ENCODE measurements around the gene RHBDL3. TPM values are rescaled to one million over a fixed set of nuclear protein-coding genes. Genes with fewer than 3 reads are reported as not detected.

The RHBDL3 gene
- total and polyA plus RNA-seq, 4 donors = 0.02 to 0.17 (median 0.05) TPM; not detected in 1

- TF ChIP-seq, protein P1, sequence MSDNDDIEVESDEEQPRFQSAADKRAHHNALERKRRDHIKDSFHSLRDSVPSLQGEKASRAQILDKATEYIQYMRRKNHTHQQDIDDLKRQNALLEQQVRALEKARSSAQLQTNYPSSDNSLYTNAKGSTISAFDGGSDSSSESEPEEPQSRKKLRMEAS (IDR thresholded peaks at IDR 0.05) = no peak
- TF ChIP-seq, protein P2, sequence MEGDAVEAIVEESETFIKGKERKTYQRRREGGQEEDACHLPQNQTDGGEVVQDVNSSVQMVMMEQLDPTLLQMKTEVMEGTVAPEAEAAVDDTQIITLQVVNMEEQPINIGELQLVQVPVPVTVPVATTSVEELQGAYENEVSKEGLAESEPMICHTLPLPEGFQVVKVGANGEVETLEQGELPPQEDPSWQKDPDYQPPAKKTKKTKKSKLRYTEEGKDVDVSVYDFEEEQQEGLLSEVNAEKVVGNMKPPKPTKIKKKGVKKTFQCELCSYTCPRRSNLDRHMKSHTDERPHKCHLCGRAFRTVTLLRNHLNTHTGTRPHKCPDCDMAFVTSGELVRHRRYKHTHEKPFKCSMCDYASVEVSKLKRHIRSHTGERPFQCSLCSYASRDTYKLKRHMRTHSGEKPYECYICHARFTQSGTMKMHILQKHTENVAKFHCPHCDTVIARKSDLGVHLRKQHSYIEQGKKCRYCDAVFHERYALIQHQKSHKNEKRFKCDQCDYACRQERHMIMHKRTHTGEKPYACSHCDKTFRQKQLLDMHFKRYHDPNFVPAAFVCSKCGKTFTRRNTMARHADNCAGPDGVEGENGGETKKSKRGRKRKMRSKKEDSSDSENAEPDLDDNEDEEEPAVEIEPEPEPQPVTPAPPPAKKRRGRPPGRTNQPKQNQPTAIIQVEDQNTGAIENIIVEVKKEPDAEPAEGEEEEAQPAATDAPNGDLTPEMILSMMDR (IDR thresholded peaks at IDR 0.05; ENCODE audit: low read depth, low read length, missing input control) = peak; percentile 99
- peak; percentile 91 to 97 for TF ChIP-seq RAD21 (IDR thresholded peaks at IDR 0.05)
- Histone ChIP-seq H3K4me1 (ENCODE audit: control insufficient read depth in 4 of 4, insufficient read depth in 4 of 4, low read length in 3 of 4) (no peaks in the 10 kb centered on the region), H3K9ac (ENCODE audit: low read depth in 1 of 2, low read length in 2 of 2) (no peak overlapping the region), H3K27ac (ENCODE audit: low read depth in 1 of 2, low read length in 2 of 2) (no peak overlapping the region), H3K27me3 (ENCODE audit: control insufficient read depth in 4 of 4, insufficient read depth in 4 of 4, low read length in 3 of 4) (no peaks in the 10 kb centered on the region), H3K9me3 (ENCODE audit: control insufficient read depth in 4 of 4, low read length in 3 of 4) (no peaks in the 10 kb centered on the region), H3K36me3 (ENCODE audit: control insufficient read depth in 4 of 4, insufficient read depth in 3 of 4, low read depth in 1 of 4, low read length in 3 of 4) (no peaks in the 10 kb centered on the region), H3K4me3 (ENCODE audit: low read depth in 1 of 3, low read length in 3 of 3) (no peak overlapping the region)
- DNase-seq (ENCODE audit: low spot score) = peak; percentile 83
- 66% methylated on average over 12 of the region's 12 CpGs for WGBS
These were observed 12.5 kb upstream of the RHBDL3 start for GRCh38 chr17:32253117-32253611.

DNA sequence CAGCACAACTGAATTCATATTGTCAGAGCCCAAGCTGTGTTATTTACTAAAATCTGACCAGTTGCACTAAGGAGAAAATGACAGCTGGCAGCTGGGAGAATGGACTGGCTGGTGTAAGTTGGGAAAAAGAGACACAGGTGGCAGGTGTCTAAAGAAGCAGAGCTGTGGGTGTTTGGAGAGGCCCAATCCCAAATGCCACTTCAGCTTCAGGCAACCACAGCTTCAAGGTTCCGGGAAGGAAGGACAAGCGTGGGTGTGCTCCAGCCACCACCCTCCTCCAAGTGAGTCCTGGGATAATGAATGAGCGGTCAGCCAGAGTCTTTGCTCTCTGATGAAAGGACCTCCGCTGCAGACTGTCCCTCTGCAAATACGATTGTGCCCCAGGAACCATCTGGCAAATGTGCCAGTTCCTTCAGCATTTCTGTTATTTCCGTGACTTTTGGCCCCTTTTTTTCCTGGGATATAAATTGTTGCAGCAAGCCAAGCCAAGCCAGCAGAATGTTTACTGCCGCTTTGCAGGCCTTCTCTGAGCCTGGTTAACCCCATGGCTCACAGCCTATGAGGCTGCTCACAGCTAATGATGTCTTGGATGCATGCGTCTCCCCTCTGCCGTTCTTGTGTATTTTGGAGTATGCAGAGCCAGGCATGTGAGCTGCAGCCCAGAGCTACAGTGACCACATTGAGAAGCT is 9.5 kb upstream of the RHBDL3 start:
- no peak for DNase-seq (ENCODE audit: low spot score)
- WGBS = 82% methylated on average over 9 of the region's 9 CpGs
- H3K9me3 ChIP-seq (ENCODE audit: control insufficient read depth in 4 of 4, low read length in 3 of 4) = no peaks in the 10 kb centered on the region
- H3K4me1 ChIP-seq (ENCODE audit: control insufficient read depth in 4 of 4, insufficient read depth in 4 of 4, low read length in 3 of 4) = no peaks in the 10 kb centered on the region
- H3K4me3 ChIP-seq (ENCODE audit: low read depth in 1 of 3, low read length in 3 of 3) = no peak overlapping the region
- H3K9ac ChIP-seq (ENCODE audit: low read depth in 1 of 2, low read length in 2 of 2) = no peak overlapping the region
- H3K36me3 ChIP-seq (ENCODE audit: control insufficient read depth in 4 of 4, insufficient read depth in 3 of 4, low read depth in 1 of 4, low read length in 3 of 4) = no peaks in the 10 kb centered on the region
- no peak overlapping the region for H3K27ac ChIP-seq (ENCODE audit: low read depth in 1 of 2, low read length in 2 of 2)
- H3K27me3 ChIP-seq (ENCODE audit: control insufficient read depth in 4 of 4, insufficient read depth in 4 of 4, low read length in 3 of 4) = no peaks in the 10 kb centered on the region
- TF ChIP-seq, protein P3, sequence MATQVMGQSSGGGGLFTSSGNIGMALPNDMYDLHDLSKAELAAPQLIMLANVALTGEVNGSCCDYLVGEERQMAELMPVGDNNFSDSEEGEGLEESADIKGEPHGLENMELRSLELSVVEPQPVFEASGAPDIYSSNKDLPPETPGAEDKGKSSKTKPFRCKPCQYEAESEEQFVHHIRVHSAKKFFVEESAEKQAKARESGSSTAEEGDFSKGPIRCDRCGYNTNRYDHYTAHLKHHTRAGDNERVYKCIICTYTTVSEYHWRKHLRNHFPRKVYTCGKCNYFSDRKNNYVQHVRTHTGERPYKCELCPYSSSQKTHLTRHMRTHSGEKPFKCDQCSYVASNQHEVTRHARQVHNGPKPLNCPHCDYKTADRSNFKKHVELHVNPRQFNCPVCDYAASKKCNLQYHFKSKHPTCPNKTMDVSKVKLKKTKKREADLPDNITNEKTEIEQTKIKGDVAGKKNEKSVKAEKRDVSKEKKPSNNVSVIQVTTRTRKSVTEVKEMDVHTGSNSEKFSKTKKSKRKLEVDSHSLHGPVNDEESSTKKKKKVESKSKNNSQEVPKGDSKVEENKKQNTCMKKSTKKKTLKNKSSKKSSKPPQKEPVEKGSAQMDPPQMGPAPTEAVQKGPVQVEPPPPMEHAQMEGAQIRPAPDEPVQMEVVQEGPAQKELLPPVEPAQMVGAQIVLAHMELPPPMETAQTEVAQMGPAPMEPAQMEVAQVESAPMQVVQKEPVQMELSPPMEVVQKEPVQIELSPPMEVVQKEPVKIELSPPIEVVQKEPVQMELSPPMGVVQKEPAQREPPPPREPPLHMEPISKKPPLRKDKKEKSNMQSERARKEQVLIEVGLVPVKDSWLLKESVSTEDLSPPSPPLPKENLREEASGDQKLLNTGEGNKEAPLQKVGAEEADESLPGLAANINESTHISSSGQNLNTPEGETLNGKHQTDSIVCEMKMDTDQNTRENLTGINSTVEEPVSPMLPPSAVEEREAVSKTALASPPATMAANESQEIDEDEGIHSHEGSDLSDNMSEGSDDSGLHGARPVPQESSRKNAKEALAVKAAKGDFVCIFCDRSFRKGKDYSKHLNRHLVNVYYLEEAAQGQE (IDR thresholded peaks at IDR 0.05) = no peak
- TF ChIP-seq FOXA1 (IDR thresholded peaks at IDR 0.05) (no peak), JUND (IDR thresholded peaks at IDR 0.05) (no peak), RAD21 (IDR thresholded peaks at IDR 0.05) (no peak), RXRA (IDR thresholded peaks at IDR 0.05) (no peak), HNF4A (conservative IDR thresholded peaks at IDR 0.05) (no peak), HNF4G (IDR thresholded peaks at IDR 0.05) (no peak), ATF3 (IDR thresholded peaks at IDR 0.05) (no peak), EGR1 (IDR thresholded peaks at IDR 0.05; ENCODE audit: low read depth in 2 of 2) (no peak), FOXA2 (IDR thresholded peaks at IDR 0.05) (no peak), TAF1 (conservative IDR thresholded peaks at IDR 0.05) (no peak), GABPA (IDR thresholded peaks at IDR 0.05 in 1 of 2, conservative IDR thresholded peaks at IDR 0.05 in 1 of 2) (no peak), YY1 (IDR thresholded peaks at IDR 0.05) (no peak), NR2F2 (IDR thresholded peaks at IDR 0.05) (no peak), SP1 (IDR thresholded peaks at IDR 0.05) (no peak)
- TF ChIP-seq, protein P1 (IDR thresholded peaks at IDR 0.05) = no peak
- TF ChIP-seq, protein P4, sequence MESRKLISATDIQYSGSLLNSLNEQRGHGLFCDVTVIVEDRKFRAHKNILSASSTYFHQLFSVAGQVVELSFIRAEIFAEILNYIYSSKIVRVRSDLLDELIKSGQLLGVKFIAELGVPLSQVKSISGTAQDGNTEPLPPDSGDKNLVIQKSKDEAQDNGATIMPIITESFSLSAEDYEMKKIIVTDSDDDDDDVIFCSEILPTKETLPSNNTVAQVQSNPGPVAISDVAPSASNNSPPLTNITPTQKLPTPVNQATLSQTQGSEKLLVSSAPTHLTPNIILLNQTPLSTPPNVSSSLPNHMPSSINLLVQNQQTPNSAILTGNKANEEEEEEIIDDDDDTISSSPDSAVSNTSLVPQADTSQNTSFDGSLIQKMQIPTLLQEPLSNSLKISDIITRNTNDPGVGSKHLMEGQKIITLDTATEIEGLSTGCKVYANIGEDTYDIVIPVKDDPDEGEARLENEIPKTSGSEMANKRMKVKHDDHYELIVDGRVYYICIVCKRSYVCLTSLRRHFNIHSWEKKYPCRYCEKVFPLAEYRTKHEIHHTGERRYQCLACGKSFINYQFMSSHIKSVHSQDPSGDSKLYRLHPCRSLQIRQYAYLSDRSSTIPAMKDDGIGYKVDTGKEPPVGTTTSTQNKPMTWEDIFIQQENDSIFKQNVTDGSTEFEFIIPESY (IDR thresholded peaks at IDR 0.05) = no peak
- TF ChIP-seq, protein P2 (IDR thresholded peaks at IDR 0.05; ENCODE audit: low read depth, low read length, missing input control) = no peak
